HG02763 (cell line): Measurements from ENCODE around the gene RFX4.

Experiments used
- ATAC-seq: cut with Tn5 transposase; IDR thresholded peaks from one replicate; pipeline ENCODE4 v1.9.1; 2021; ENCODE audit warnings: mild to moderate bottlenecking, moderate library complexity; ENCODE audit not compliant: unreplicated experiment

The RFX4 gene

DNA sequence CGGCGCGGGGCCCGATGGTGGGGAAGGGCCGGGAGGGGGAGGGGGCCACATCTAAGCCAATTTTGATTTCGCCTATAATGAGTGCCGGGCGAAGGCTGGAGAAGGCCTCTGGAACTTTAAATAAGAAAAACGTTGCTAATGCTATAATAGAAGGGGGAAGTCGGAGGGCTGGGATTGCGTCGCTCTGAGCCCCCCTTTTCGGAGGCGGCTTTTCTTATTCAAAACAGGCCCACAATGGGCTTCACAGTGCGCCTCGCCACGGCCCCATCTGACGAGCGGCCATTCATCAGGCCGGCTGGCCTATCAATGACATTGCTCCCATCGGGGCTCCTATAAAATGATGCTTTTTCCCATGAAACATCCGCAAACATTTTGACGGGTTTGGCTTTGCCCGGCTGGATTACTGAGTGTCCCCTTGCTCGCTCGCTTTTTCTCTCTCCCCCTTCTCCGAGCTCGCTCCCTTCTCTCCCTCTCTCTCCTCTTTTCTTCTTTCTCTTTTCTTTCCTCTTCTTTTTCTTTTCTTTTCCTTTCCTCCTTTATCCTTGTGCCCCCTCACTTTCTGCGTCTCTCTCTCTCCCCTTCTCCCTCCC is at the start of gene RFX4:
TSS of gene RFX4 (plus strand) at position 364 of the 590 bp plus-strand sequence. CDS start 317 bp downstream, outside the sequence.
- no peak for ATAC-seq

DNA sequence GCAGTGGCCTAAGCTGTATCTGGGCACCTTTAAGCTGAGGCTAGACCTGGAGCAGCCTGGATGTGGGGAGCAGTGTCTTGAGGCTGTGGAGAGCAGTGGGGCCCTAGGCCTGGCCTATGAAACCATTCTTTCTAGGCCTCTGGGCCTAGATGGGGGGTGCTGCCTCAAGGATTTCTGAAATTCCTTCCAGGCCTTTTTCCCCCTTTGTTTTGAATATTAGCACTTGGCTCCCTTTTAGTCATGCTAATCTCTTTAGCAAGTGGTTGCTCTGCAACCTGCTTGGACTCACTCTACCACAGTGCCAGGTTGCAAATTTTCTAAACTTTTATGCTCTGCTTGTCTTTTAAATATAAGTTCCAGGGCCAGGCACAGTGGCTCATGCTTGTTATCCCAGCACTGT is 41.6 kb upstream of the RFX4 start:
- ATAC-seq: no peak

DNA sequence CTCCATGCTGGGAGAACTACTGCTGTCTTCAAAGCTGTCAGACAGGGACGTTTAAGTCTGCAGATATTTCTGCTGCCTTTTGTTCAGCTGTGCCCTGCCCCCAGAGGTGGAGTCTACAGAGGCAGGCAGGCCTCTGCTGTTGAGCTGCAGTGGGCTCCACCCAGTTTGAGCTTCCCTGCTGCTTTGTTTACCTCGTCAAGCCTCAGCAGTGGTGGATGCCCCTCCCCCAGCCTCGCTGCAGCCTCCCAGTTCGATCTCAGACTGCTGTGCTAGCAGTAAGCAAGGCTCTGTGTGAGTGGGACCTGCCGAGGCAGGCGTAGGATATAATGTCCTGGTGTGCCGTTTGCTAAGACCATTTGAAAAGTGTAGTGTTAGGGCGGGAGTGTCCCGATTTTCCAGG is 31.4 kb upstream of the RFX4 start:
- no peak for ATAC-seq

DNA sequence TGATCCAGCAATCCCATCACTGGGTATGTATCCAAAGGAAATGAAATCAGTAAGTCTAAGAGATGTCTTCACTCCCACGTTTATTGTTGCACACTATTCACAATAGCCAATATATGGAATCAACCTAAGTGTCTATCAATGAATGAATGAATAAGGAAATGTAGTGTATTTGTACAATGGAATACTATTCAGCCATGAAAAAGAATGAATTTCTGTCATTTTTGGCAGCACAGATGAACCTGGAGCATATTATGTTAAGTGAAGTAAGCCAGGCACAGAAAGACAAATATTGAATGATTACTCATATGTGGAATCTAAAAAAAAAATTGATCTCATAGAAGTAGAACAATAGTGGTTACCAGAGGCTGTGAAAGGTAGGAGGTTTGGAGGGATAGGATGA is 30.6 kb upstream of the RFX4 start:
- ATAC-seq: no peak

DNA sequence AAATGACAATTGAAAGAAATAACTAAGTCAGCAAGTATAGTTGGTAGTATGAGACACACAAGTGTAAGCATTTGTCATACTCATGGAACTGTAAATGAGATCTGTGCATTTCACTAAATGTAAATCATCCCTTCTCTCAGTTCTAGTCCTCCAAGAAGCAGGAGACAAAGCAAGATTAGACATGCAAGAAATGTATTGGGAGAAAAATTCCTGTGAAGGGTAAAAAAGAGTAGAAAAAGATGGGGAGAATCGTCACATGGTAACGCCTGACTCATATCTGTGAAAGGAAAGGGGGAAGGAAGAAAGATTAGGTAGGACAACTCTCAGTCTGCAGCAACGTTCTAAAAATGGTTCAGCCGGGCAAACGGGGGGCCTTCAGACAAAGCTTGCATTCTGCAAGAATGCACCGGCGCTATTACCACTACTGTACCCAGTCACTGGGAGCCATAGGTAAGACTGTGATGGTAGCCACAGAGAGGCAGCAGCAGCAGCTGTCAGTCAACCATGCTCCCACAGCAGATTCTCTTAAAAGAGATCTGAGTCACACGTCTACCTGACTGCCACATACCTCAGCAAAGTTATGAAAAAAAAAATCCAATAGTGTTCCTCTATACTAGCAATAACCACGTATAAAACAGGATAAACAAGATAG is 18.0 kb upstream of the RFX4 start:
- ATAC-seq: no peak

DNA sequence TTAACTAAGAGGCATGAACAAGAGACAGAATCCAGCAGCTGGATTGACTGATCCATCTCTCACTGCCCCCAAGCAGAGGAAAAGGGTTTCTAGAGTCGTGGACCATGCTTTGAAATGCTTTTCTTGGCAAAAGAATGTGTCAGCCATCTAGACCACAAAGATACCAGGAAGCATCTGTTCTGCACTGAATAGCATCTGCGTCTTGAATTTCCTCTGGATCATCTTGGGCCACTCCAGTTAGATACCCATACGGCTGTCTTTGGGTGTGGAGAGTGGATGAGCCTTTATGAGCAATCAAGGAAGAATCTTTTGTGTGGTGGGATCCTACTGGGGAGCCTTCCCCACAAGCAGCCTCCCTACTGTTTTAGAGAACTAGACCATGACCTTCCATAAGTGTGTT is 16.0 kb upstream of the RFX4 start:
- ATAC-seq: no peak

DNA sequence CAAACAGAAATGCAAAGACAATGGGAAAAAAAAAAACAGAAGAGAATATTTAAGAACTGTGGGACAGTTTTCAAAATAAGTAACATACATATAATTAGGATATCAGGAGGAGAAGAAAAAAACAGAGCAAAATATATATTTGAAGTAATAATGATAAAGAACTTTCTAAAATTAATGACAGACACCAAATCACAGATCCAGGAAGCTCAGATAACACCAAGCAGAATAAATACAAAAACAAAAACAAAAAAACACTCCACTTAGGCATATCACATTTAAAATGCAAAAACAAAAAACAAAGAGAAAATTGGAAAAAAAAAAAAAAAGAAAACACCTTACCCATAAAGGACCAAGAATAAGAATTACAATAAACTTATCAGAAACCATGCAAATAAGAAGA is 9.6 kb upstream of the RFX4 start:
- no peak for ATAC-seq

DNA sequence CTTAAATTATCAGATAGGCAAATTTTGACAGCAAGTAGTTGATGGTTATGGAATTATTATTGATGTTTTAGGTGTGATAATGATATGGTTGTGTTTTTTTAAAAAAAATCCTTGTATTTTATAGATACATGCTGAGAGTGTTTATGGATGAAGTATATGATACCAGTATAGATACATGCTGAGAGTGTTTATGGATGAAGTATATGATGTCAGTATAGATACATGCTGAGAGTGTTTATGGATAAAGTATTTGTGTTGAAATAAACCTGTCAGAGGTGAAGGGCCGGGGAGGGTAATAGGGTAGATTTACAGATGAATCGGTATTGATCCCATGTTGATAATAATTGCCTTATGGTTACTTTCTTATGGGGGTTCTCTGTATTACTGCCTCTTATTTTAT is 6.0 kb upstream of the RFX4 start:
- ATAC-seq: no peak

DNA sequence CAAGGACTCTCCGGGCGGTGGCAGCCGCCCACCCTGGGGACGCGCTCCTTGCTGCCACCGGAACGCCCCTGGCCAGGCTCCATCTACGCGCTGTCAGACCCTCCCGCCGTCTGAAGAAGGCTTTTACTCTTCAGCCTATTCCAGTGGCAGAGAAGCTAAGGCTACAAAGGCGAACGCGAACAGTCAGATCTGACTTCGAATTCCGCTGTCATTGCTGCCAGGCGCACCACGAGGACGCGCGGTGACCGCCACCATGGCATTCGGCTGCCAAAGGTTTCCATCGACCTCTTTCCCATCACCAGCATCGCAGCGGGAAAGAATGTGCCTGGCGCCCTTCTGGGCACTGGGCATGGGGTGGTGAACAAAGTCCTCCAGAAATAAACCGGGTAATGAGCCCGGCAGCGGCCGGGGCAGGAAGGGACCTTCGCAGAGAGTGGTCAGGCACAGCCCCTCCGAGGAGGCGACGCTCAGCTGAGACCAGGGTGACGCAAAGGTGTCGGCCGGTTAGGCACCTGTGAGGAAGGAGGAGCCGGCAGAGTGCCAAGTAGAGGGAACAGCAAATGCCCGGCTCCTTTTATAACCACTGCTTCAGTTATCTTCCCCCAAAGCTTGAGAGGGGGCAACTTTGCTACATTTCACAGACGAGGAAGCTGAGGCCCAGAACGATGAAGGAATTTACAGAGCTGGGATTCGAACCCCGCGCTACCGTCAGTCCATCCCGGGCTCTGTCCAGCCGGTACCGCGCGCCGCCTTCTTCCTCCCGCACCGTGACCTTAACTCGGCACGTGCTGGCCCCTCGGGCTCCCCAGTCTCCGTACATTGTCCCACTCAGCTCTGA is 1.9 kb upstream of the RFX4 start:
- ATAC-seq: no peak

DNA sequence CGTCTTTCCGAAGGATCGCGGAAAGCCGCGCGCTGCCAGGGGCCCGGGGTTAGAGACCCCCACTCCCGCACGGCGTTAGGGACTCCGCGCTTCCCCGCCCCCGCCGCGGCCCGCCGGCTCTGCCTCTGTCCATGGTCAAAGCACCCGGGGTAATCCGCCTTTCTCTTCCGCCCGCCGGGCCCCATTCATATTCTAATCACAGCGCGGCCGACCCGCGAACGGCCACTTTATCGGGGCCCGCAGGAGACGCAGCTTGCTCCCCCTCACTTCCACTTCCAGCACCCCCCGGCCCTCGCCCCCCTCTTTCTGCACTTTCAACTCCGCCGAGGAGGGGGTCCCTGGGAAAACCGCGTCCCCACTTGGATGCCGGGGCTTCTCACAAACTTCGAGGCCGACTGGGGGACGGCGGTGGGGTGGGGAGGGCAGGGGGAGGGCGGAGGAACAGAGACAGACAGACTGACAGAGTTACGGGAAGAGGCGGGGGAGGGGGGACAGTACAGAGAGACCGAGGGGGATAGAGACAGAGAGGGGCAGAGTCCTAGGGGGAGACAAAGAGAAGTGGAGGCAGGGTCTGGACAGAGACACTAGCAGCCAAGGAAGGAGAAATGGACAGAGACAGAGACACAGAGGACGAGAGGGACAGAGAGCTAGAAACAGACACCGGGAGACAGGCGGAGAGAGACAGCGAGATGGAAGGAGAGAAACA is 1.1 kb upstream of the RFX4 start:
- ATAC-seq: no peak

DNA sequence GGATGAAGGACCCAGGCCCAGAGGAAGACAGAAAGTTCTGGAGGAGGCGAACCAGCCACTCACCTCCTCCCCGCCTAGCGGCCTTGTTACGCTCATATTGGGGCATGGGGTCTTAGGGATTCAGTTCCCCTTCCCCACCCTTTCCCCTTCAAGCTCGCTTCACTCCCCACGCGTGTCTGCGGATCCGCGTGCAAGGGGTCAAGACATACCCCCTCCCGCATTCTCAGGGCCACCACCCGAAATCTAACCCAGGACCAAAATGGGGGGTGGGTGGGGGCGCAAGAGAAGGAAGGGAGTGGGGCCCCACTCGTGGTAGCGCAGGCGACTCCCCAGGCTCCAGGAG is 584 bp upstream of the RFX4 start:
- ATAC-seq: no peak

DNA sequence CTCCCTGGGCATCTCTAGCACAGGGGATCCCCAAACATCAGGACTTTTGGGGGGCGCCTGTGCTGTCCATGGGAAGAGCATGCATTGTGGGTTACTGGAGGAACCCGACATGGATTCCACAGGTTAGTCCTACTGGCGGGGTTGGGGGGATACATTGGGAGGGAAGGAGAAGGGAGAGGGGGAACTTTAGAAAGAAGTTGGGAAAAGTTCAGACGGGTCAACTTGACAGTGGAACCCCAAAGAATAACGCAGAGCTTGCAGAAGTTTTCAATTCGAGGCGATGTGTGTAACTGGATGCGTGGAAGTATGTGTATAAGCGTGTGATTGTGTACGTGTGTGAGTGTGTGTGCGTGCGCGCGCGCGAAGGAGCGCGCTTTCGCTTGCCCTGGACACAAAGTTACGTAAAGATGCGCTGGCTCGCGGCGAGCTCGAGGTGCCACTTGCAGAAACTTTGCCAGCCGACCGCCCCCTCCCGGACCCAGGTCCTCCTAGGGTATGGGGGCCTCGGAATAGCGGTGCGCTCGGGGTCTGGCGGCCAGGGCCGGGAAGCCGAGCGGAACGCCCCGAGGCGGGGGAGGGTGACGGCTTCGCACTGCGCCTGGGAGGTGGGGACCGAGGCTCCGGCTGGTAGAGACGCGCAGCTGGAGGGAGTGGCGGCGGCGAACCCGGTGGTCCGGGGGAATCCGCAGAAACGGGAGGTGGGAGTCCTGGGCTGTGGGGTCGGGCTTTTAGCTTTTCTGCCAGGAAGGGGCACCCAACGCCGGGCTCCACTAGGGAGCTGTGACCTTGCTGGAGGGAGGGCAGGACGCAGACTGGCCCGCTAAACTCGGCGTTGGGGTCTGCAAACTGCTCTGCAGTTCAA is 669 bp downstream of the RFX4 start:
- ATAC-seq: no peak

DNA sequence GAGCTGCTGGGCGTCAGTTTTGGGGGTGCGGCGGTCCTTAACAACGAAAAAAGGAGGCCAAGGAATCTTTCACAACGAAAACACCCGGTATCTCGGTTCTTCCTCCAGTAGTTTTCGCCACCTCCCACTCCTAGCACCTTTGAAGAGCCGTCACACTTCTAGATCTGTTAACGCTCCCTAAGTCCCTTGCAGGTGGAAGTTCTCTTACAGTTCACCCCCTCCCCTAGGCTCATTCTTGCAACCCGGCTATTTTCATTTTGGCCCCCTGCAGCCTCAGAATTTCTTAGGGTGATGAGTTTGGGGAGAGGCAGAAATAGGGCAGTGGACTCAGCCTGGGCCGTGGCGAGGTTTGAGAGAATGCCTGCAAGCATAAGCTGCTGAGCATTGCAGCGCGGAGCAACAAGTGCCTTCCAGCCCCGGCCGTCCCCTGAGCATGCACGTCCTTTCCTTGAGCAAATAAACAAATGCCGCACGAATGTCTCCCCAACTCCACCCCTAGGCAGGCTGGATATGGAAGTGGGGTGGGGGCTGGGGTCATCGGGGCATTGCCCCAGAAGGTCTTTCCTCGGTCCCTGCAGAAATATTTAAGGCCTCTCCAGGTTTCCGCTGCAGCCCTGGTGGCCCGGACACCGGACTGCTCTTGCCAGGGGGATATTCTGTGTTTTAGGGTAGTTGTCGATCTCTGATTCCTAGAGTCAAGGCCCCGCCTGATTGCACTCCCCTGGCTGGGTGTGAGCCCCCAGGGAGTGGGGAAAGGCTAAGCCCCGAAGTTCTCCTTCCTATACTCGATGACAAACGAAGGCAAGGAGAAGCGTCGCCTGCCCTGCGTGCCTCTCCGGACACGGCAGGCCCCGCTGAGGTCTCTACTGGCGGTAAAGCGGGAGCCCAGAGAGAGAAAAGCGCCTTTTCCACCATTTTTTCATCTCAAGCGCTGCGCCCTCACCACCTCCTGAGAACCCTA is 1.6 kb downstream of the RFX4 start:
- no peak for ATAC-seq

DNA sequence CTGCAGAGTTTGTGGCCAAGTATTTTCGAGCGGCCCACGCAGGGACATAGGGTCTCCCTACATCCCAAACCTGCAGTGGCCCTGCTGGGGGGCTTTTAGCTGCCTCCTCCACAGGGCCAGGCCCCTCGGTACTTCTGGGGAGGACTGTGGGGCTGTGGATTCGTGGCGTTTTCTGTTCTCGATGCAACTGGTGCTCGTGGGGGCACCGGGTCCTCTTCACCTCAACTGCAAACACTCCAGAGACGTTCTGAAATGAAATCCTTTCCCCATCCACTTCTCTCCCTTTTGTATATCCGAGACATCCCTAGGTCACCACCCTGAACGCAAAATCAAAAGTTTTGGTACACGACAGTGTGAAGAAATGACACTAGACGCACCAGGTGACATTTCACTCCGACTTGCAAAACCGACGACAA is 2.3 kb downstream of the RFX4 start:
- ATAC-seq: no peak

DNA sequence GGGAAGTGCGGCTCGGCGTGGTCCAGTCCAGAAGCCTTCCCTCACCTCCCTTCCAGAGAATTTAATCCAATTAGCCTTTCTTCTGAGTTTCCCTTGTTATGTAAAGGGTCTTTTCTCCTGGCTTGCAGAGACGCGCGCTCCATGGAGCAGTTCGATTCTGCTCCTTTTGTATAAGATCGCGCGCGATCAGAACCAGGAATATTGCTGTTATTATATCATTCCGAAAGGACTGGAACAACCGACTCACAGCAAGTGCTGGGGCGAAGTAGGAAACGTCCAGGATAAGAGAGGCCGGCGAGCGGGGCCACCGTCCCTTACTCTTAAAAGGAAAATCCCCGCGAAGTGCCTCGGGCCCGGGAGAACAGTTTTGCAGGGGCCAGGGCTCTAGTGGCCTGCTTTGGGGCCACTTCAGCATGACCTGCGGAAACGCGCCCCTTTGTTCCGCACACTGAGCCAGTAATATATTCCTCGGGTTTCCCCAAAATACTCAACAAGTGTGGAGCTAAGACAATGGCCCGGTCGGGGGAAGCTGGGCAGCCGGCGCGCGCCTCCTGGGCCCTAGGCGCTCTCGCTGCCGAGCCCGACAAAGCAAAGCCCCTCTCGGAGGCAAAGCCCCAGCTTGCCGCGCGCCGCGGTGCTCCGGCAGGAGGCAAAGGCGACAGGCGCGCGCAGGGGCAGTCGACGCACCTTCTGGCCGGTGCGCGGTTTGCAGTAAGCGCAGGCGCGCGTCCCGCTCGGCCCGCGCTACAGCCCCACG is 2.9 kb downstream of the RFX4 start:
- ATAC-seq: no peak

DNA sequence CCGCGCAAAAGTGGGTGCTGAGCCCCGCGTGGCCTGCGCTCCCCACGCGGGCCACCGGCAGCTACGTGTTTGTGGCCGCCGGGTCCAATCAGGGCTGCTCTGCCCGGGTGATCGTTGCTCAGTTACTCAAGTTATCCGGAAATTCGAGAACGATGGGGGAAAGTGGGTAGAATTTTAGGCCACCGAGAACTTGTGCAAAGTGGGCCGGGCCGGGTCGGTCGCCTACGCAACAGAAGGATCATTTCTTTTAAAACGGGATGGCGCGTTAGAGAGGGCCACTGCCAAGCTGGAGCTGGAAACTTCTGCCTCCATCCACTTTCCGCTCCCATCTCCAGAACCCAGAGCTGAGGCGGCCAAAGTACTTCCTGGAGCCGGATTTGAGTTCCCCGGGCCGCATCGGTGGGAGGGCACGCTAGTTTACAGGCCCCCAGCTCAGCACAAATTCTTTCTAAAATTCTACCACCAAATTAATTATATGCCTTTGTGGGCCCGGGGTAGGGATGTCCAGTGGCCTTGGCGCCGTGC is 3.5 kb downstream of the RFX4 start:
- ATAC-seq: no peak

DNA sequence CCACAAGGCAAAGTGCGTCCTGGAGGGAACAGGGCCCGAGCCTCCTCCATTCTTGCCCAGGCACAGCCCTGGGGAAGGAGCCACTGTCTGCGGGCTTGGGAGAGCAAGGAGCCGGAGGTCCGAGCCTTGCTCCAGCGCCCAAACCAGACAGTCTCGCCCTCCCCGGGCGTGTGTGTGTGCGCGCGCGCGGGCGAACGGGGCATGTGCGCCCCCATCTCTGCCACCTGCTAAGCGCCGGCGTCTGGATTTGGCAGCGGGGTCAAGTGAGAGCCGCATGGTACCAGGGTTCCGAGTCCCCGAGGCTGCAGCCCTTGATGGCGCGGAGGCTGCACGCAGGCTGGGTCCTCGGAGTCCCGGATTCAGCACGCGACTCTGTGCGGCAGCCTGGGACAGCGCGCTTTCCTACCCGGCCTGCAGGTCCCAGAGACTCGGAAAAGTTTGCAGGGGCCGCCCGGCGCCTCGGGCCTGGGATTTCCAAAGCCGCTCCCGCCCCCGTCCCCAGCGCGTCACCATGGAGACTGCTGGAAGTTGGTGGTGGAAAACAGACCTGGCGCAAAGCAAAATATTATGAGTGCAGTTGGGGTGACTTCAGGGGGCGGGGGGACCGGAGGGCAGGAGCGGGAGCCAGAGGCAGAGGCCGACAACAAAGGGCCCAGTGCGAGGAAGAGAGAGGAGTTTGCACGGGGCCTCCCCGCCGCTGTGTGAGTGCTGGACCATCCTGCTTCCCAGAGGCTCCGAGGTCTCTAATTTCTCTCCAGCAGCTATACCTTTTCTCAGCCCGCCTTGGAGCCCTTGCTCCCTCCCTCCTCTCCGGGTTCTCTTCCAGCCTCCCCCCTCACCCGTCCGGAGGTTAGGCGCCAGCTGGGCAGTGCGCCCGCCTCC is 4.2 kb downstream of the RFX4 start:
- ATAC-seq: no peak

DNA sequence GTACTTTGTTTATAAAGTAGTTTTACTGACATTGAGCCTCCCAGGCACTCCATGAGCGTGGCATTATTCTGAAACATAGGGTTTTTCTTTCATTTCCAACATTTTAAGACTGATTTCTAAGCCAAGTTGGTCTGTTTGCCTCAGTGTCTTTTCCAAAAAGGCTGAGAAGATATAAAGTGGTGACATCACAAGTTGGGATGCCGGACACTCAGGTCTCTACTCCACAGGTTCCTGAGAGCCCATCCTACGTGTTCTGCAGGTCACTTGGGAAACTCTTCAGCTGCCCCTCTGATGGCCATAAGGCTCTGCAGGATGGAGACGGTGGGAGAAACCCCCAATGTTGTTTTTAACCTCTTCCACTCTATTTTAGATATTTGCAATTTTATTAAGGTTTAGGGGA is 6.0 kb downstream of the RFX4 start:
- ATAC-seq: no peak
